ENCODE results near the gene FLACC1.

- TF ChIP-seq CTCF (optimal IDR thresholded peaks at IDR 0.05 in 1 of 3, IDR thresholded peaks at IDR 0.05 in 1 of 3, conservative IDR thresholded peaks at IDR 0.05 in 1 of 3; ENCODE audit: extremely low read depth in 1 of 3, insufficient read depth in 2 of 3, low read length in 3 of 3) (no peak), EZH2 (IDR thresholded peaks at IDR 0.05; ENCODE audit: low read length) (no peak)
These were observed 9.0 kb upstream of the FLACC1 start for GRCh38 chr2:201366146-201366545.

Data from keratinocyte (primary cell).